Measurements from ENCODE around the gene PLCXD3.

DNA sequence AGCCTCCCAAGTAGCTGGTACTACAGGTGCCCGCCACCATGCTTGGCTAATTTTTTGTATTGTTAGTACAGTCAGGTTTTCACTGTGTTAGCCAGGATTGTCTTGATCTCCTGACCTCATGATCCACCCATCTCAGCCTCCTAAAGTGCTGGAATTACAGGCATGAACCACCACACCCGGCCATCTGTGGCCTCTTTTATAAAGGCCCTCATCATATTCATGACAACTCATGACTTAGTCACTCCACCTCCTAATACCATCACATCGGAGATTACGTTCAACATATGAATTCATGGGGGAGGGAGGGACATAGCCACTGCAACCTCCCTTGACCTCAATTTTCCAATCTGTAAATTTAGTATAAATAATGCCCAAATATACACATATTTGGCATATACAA lies 27.2 kb upstream of the PLCXD3 start:
- TF ChIP-seq POLR2A (IDR thresholded peaks at IDR 0.05; ENCODE audit: low read depth, low read length) (no peak), POLR2AphosphoS5 (IDR thresholded peaks at IDR 0.05; ENCODE audit: low read depth, low read length) (no peak)

Measured in GM12892 (cell line).